ENCODE data around the gene EN2. TPM values are rescaled to one million over a fixed set of nuclear protein-coding genes. Genes with fewer than 3 reads are reported as not detected.

Gene EN2
- polyA plus RNA-seq, 12 donors, result 0.35 to 1.1 (median 0.80) TPM; not detected in 2

DNA sequence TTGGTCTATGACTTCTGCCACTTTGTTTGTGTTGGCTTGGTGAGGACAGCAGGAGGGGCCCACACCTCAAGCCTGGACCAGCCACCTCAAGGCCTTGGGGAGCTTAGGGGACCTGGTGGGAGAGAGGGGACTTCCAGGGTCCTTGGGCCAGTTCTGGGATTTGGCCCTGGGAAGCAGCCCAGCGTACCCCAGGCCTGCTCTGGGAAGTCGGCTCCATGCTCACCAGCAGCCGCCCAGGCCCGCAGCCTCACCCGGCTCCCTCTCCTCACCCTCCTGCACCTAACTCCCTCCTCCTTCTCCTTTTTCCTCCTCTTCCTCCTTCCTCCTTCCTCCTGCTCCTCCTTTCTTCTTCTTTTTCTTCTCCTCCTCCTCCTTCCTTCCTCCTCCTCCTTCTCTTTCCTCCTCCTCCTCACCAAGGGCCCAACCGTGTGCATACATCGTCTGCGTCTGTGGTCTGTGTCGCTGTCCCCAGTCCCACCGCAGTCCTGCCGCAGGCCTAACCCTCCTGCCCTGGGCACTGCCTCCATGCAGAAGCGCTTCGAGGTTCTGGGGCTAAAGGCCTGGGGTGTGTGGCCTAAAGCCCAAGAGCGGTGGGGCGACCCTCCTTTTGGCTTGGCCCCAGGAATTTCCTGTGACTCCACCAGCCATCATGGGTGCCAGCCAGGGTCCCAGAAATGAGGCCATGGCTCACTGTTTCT lies 5.3 kb downstream of the EN2 start:
- no peak for DNase-seq

- no peak for DNase-seq
These were observed 6.3 kb downstream of the EN2 start for GRCh38 chr7:155464183-155464582.

GRCh38 chr7:155464948-155465739 lies 7.2 kb downstream of the EN2 start:
- no peak for DNase-seq

DNA sequence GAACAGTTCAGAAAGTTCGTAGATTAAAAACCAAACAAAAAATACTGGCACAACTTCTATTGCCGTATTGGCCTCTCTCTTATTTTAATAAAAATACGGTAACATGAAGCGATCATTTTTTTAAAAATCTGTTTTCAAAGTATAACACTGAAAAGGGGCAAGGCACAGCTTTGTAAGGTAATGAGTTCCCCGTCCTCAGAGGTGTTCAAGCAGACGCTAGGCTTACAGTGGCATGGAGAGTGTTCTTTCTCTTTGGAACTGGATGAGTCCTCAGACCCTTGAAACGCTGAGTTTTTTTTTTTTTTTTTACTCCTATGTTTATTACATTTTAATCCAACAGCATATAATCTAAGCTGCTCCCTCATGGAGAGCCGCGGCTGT lies 7.8 kb downstream of the EN2 start:
- no peak for DNase-seq

- no peak for DNase-seq
These were observed 8.3 kb downstream of the EN2 start for GRCh38 chr7:155466142-155466813.

DNA sequence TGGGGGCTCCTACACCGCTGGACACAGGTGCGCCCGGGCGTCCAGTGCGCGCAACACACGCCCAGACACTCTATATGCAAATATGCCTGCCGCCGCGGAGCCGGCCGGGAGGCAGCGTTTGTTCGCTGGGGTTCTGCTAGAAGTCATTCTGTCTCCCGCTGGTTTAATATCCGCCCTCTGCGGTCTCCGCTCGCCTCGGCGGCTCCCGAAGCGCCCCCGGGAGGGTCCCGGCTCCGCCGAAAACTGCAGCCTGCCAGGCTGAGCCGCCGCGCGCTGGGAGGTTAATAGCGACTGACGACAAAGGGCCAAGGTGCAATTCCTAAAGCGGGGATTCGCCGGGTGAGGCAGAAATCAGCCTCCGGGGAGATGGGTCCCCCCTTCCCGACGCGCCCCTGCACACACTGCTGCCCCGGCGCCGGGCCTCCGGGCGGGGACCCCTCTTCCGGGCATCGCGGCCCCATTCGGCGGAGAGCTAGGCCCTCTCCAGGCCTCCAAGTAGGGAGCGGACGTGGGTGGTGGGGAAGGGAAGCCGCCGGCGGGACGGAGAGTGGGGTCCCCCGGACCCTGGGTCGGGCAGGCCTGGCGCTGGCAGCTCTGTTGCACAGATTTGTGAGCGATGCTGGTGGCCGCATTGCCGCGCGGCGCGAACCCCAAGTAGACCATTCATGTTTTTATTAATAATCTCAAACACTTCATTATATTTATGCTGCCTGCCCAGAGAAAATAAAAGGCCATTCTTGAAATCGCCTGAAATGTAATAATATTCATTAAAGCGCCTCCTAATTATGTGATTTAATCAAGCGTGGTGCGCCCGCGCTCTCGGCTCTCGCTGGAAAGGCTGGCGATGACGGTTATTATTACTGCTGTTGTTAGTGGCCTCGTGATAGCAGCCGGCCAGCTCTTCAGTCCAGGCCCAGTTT lies 9.1 kb downstream of the EN2 start:
- no peak for DNase-seq

GRCh38 chr7:155467846-155468784 lies 10.2 kb downstream of the EN2 start:
- DNase-seq, result no peak

- no peak for DNase-seq
These were observed 10.8 kb downstream of the EN2 start for GRCh38 chr7:155468785-155469148.

- no peak for DNase-seq
These were observed 11.6 kb downstream of the EN2 start for GRCh38 chr7:155469311-155470185.

DNA sequence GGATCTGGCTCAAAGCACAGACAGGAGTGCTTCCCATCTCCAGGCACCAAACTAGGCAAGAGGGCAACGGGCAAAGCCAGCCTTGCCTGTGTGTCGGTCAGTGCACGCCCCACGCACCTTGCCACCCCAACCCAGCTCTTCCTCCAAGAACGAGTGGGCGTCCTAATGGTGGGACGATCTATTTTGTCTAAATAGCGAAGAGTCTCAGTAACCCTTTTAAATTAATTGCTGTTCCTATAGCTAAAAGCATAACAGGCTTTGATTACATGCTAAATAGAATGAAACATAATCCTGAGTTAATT lies 12.2 kb downstream of the EN2 start:
- DNase-seq, result no peak

DNA sequence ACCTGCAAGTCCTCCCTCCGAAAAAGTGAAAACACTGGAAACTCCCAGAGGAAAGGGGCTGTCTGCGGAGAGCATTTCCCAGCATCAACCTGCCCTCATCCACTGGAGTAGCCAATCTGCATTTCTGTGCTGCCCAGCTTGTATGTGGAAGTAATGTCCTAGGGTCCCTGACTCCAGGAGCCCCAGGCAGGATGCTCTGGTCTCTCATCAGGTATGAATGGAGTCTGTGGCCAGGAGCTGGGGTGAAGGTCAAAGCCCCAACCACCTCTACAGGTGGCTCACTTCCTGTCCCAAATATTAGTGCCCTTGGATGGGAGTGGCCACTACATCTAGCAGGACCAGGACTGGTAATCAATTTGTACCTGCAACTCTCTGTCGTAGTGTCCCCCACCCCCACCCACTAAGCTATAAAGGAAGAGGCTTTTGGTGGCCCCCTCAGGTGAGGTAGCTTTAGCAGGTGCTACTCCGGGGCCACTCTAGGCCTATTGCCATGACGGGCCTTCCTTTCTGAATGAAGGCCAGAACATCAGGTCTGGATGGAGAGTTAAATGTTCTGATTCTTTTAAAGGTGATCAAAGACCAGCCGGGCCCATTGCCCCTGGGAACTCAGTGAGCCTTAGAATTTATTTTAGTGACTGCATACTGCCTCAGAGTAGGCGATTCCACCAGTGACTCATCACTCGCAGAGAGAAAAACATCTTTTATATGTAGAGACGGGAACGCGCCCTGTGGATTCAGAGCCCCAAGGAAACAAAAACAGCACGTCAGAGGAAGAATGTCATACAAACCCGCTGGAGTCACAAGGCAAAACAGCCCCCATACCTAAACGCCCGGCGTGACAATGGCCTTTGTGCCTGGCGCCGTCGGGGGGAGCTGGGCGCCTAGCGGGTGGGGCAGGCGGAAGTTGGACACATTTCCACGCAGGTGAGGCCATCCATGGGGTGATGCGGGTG lies 13.0 kb downstream of the EN2 start:
- DNase-seq, result no peak

DNA sequence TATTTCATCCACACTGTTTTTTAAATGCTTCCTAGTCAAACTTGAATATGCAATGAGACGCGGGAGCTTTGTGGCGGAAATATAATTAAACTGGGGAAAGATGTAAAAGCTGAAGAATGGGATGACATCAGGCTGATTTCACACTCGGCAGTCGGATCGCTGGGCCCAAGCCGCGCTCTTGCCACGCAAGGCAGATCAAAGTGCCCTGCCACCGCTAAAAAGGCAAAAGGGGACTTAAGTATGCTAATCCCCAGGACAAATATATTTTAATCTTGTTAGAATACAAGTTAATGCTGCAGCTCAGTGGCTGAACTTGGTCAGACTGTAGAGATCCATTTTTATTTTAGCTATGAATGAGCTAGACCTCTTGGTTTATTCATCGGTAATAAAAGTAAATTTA lies 13.8 kb downstream of the EN2 start:
- no peak for DNase-seq

- no peak for DNase-seq
These were observed 19.5 kb downstream of the EN2 start for GRCh38 chr7:155477476-155477875.

DNA sequence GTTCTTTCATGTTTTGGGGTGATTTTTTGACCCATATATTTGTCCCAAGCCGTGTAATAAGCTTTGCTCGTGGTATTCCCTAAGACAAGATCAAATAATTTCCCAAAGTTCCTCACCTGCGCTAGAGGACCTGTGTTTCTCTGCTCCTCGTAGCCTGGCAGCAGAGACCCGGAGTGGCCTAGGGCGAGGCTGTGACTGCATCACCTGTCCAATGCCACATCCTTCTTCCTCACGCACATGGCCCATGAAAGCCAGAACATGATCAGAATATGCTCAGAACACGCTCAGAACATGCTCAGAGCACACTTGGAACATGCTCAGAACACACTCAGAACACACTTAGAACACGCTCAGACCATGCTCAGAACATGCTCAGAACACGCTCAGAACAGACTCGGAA lies 23.8 kb downstream of the EN2 start:
- DNase-seq, result no peak

DNA sequence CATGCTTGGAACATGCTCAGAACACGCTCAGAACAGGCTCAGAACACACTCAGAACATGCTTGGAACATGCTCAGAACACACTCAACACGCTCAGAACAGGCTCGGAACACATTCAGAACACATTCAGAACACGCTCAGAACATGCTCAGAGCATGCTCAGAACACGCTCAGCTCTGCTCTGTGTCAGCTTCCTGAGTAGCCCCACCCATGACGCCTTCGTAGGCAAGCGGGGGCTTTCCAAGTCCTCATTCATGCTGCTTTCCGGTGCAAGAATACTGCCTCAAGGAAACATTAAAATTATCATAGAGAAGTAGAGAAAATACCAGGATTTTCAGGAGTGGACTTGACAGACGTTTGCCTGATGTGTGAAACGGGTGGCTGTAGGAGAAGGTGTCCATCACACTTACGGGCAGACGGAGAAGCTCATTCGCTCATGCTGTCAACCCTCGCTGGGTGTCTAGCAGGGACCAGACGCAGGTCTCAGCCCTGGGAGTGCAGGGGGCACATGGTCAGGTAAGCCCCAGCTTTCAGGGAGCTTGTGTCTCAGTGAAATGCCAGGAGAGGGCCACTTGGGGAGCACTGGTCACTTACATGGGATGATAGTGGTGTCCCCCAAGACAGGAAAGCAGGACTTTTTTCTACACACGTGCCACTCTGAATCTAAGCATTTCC lies 24.7 kb downstream of the EN2 start:
- no peak for DNase-seq

DNA sequence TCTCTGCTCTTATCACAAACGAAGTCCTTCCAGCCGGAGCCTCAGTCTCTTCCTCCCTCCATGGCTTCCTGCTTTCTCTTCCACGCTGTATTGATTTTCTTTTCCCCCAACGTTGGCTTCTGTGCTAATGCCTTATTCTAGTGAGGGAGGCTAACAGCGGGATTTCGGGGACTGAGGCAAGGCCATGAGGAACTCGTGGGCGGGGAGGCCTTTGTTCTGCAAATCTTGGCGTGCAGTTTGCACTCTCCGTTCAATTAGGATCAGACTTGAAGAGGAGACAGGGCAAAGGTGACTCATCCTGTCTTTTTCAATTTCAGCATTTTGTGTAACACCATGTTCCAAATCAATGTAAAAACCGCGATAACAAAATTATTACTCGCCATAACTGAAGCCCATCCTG lies 25.3 kb downstream of the EN2 start:
- no peak for DNase-seq

- peak; percentile 49 for DNase-seq
These were observed 26.0 kb downstream of the EN2 start for GRCh38 chr7:155483868-155484325.

Measured in muscle of arm (tissue), 12 donors.